Left lung (tissue), 10 donors: ENCODE measurements around the gene FAR2. TPM values are rescaled to one million over a fixed set of nuclear protein-coding genes. Genes with fewer than 3 reads are reported as not detected.

Experiments
- ATAC-seq: fragments of 200-7000 bp; cut with Tn5 transposase; one replicate; pipeline ENCODE4 v1.9.1; 2020; ENCODE audit warnings: moderate library complexity
- DNase-seq, 4 donors: peaks; one replicate each; pipeline ENCODE4 v3.0.0-alpha.2; 2013 to 2020
- H3K27ac ChIP-seq, 2 donors: fragments of 200-600 bp; sonication (generic) in 1 of 2; one replicate each; pipeline versions ENCODE4 v1.5.0 to v1.8.0; 2020 to 2021
- H3K27me3 ChIP-seq, 2 donors: fragments of 200-600 bp; sonication (generic) in 1 of 2; one replicate each; pipeline versions ENCODE4 v1.5.0 to v1.8.0; 2020 to 2021
- H3K36me3 ChIP-seq, 2 donors: fragments of 200-600 bp; sonication (generic) in 1 of 2; one replicate each; pipeline versions ENCODE4 v1.5.0 to v1.8.0; 2020 to 2021
- H3K4me1 ChIP-seq, 2 donors: fragments of 200-600 bp; one replicate each; pipeline ENCODE4 v1.8.0; 2021
- H3K4me3 ChIP-seq, 2 donors: fragments of 200-600 bp; sonication (generic) in 1 of 2; one replicate each; pipeline versions ENCODE4 v1.5.0 to v1.8.0; 2020 to 2021; ENCODE audit warnings: mild to moderate bottlenecking in 1 of 2
- H3K9me3 ChIP-seq, 2 donors: fragments of 200-600 bp; sonication (generic) in 1 of 2; one replicate each; pipeline versions ENCODE4 v1.5.0 to v1.8.0; 2020 to 2021
- intact Hi-C, 2 donors: fragments of 100-400 bp; cut with DNase I; formaldehyde crosslinking; loops; one replicate each; pipeline versions ENCODE4 v1.11.2 to v1.14.2; 2022
- polyA plus RNA-seq, 6 donors: library from polyadenylated mRNA; unstranded; fragments of 120-200 nt; gene quantifications; one replicate each; pipeline ENCODE4 v1.2.1, GENCODE V29; 2013; ENCODE audit not compliant: insufficient read length in 6 of 6
- total RNA-seq, 2 donors: library from RNA; stranded (reverse); fragmentation: NEBNext Ultra II Directional; extraction: Animal tissue kit (Norgen Biotek cat#: 25700); gene quantifications; one replicate each; pipeline ENCODE4 v1.2.1, GENCODE V29; 2021
- TF ChIP-seq, protein P1 (sequence below), 2 donors: fragments of 200-600 bp; sonication (generic) in 1 of 2; IDR thresholded peaks; one replicate each; pipeline versions ENCODE4 v1.5.0 to v1.8.0; 2021; ENCODE audit warnings: antibody characterized with exemption in 2 of 2
- donor health status: DM: no; HTN: yes; CAD: no.
- donor health status: DM: no; HTN: no; CAD: no.

The FAR2 gene
- total and polyA plus RNA-seq, 8 donors, result 6.6 to 17.4 (median 9.0) TPM

DNA sequence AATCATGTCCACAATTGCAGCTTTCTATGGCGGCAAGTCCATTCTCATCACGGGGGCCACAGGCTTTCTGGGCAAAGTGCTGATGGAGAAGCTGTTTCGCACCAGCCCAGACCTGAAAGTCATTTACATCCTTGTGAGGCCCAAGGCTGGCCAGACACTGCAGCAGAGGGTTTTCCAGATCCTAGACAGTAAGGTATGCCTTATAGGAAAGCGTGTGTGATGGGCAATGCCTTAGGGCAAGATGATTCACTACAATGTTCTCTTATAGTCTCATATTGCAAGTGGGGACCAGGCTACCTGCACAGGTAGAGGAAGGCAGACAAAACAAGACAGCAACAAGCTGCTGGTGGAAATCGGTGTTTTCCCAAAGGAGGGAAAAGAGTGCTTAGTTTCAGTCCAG lies 121.4 kb downstream of the FAR2 start:
- peaks cover 0 to 26% of the 10 kb centered on the region in 2 donors for H3K36me3 ChIP-seq
- no peaks in the 10 kb centered on the region for H3K27me3 ChIP-seq
- no peak for DNase-seq
- H3K4me3 ChIP-seq, result no peak overlapping the region
- intact Hi-C loops, result no loop called here
- no peaks in the 10 kb centered on the region for H3K9me3 ChIP-seq
- H3K4me1 ChIP-seq, result no peaks in the 10 kb centered on the region
- ATAC-seq, result no peak
- TF ChIP-seq, protein P1, sequence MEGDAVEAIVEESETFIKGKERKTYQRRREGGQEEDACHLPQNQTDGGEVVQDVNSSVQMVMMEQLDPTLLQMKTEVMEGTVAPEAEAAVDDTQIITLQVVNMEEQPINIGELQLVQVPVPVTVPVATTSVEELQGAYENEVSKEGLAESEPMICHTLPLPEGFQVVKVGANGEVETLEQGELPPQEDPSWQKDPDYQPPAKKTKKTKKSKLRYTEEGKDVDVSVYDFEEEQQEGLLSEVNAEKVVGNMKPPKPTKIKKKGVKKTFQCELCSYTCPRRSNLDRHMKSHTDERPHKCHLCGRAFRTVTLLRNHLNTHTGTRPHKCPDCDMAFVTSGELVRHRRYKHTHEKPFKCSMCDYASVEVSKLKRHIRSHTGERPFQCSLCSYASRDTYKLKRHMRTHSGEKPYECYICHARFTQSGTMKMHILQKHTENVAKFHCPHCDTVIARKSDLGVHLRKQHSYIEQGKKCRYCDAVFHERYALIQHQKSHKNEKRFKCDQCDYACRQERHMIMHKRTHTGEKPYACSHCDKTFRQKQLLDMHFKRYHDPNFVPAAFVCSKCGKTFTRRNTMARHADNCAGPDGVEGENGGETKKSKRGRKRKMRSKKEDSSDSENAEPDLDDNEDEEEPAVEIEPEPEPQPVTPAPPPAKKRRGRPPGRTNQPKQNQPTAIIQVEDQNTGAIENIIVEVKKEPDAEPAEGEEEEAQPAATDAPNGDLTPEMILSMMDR (IDR thresholded peaks at IDR 0.05), result no peak
- no peak overlapping the region for H3K27ac ChIP-seq

DNA sequence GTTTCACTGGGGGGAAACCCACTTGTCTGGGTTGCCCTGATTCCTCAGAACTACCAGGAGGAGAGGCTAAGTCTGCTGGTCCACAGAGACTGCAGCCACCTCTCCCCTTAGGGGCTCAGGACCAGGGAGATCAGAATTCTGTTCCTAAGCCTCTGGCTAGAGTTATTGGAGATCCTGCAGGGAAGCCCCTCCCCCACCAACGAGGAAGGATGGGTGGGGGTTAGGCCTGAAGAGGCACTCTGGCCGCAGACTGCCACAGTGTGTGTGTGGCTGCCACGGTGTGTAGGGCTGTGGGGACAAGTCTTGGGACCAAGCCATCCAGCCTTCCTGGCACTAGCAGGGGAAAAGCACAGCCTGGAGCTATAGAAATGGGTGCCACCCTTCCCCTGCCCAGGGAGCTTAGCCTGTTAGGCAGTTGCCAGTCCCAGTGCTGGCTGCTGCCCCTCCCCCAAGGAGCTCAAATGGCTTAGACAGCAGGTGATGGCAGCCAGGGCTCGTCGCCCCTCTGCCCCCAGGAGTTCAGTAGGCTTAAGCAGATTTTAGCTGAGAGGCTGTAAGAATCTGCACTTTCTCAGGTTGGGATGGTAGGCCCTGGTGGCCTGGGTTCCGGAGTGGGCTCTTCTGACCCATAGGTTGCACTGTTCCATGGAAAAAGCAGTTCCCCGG lies 124.2 kb downstream of the FAR2 start:
- TF ChIP-seq, protein P1 (IDR thresholded peaks at IDR 0.05), result no peak
- H3K4me1 ChIP-seq, result no peaks in the 10 kb centered on the region
- H3K36me3 ChIP-seq, result peaks cover 0 to 26% of the 10 kb centered on the region in 2 donors
- intact Hi-C loops, result no loop called here
- no peak overlapping the region for H3K4me3 ChIP-seq
- ATAC-seq (no peak), DNase-seq (no peak)
- H3K27me3 ChIP-seq, result no peaks in the 10 kb centered on the region
- no peaks in the 10 kb centered on the region for H3K9me3 ChIP-seq
- H3K27ac ChIP-seq, result no peak overlapping the region

DNA sequence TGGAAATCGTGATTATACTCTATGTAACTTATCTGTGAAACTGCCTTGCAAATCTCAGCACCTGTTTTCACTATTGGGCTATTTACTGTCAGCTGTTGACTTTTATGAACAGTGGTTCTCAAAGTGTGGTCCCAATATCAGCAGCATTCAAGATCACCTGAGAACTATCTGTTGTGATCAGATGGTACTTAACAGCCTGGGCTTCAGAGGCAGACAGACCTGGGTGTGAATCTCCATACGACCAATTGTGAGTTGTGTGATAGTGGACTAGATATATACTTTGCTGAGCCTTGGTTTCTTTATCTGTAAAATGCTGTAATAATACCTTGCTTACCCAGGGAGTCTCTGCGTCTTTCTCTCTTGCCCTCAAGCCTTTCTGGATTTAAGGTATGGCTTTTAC lies 126.8 kb downstream of the FAR2 start:
- Histone ChIP-seq H3K36me3 (peaks cover 0 to 19% of the 10 kb centered on the region in 2 donors), H3K4me3 (no peak overlapping the region), H3K9me3 (no peaks in the 10 kb centered on the region), H3K27me3 (no peaks in the 10 kb centered on the region), H3K27ac (no peak overlapping the region), H3K4me1 (no peaks in the 10 kb centered on the region)
- DNase-seq, result no peak
- TF ChIP-seq, protein P1 (IDR thresholded peaks at IDR 0.05), result no peak
- intact Hi-C loops, result no loop called here
- ATAC-seq, result no peak

DNA sequence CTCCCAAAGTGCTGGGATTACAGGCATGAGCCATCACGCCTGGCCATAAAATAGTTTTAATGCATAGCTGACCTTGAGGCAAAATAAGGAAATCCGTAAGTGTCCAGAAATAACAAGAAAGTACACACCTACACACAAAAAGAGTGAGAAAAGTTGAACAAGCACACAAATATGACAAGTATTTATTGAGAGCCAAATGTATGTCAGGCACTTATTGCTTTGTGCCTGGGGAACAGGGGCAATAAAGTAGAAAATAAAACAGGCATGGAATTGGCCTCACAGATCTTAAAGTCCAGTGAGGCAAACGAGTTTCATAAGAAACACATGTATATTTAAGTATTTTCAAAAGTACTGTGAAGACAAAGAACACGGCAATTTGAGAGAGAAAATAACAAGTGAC lies 128.2 kb downstream of the FAR2 start:
- TF ChIP-seq, protein P1 (IDR thresholded peaks at IDR 0.05), result no peak
- no peaks in the 10 kb centered on the region for H3K9me3 ChIP-seq
- no peak for DNase-seq
- no peak overlapping the region for H3K27ac ChIP-seq
- H3K27me3 ChIP-seq, result no peaks in the 10 kb centered on the region
- intact Hi-C loops, result no loop called here
- ATAC-seq, result no peak
- H3K4me3 ChIP-seq, result no peak overlapping the region
- no peaks in the 10 kb centered on the region for H3K4me1 ChIP-seq
- peaks cover 0 to 13% of the 10 kb centered on the region in 2 donors for H3K36me3 ChIP-seq

DNA sequence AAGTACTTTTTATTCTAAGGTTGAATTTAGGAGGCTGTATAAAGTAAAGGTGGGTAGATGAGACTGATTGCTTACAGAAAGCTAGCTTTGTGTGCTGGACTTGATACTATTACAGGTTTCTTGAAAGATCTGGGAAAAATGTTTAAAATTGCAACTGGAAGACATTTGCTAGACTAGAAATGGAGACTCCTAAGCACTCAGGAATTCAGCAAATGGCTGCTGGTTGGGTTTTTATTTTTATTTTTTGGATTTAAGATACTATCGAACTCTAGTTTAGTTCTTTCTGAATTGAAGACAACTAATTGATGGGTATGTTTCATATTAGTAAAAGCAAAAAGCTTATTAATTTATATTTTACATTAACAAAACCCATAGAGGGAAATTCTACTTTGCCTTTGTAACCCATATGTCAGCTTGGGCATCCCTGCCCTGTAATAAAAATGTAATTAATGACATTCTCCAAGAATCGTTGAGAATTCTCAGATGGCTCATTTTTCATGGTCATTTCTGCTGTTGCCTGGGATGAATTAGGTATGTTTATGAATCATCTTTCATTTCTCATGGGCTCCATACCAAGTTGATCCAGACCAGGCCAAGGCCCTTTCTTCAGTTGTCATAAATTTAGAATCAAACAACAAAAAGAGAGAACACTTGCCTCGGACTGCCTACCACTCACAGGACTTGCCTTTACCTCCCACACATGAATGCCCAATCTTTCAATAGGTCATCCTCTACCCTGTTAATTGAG lies 129.8 kb downstream of the FAR2 start:
- Histone ChIP-seq H3K4me1 (no peaks in the 10 kb centered on the region), H3K4me3 (no peak overlapping the region), H3K9me3 (no peaks in the 10 kb centered on the region), H3K27me3 (no peaks in the 10 kb centered on the region), H3K27ac (no peak overlapping the region), H3K36me3 (no peaks in the 10 kb centered on the region)
- ATAC-seq, result no peak
- TF ChIP-seq, protein P1 (IDR thresholded peaks at IDR 0.05), result no peak
- intact Hi-C loops, result no loop called here
- DNase-seq, result no peak
